ENCODE measurements around the gene IL17B. TPM values are rescaled to one million over a fixed set of nuclear protein-coding genes. Genes with fewer than 3 reads are reported as not detected.

IL17B gene
- total and polyA plus RNA-seq, 2 of the 8 experiments (the other 6 are each of a cell fraction or from before 2014, with no cell fraction given), result 0.18 TPM; not detected in 1

DNA sequence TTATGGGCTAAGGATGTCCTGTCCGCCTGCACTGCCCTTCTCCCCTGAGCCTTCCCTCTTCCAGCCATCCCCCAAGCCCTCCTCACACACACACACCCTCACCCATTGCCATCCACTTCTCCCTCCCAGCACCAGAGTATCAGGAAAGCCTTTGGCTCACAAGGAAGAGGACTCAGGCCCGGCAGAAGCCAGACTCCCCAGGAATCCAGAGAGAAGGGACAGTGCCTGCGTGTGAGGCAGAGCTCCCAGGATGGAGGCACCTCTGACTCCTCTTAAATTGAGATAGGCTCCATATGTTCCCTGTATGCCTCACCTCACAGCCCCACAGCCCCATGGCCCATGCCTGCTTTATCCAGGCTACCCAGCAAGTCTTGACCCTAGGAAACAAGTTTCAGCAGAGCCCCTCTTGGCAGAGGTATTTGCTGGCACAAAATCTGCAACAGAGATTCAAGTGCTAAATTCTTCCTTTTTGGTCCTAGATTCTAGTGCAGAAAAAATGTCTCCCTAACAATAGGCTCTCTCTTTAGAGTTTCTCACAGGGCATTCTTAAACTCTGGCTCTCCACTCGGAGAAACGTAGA is 761 bp downstream of the IL17B start (continued):
- TF ChIP-seq SIRT6 (IDR thresholded peaks at IDR 0.05; ENCODE audit: low read length), result no peak

Data from H1 (cell line).